HG02840 (cell line): ENCODE data around the gene MEPE.
A peak's percentile ranks its signal among the peaks of the same experiment; 100 is the strongest.

Source experiments
- ATAC-seq: cut with Tn5 transposase; IDR thresholded peaks from one replicate; pipeline ENCODE4 v1.9.1; 2021; ENCODE audit warnings: mild to moderate bottlenecking, moderate library complexity, moderate number of reproducible peaks; ENCODE audit not compliant: unreplicated experiment, low FRiP score

MEPE gene

GRCh38 chr4:87840149-87840548 lies 7.4 kb downstream of the MEPE start:
- no peak for ATAC-seq

DNA sequence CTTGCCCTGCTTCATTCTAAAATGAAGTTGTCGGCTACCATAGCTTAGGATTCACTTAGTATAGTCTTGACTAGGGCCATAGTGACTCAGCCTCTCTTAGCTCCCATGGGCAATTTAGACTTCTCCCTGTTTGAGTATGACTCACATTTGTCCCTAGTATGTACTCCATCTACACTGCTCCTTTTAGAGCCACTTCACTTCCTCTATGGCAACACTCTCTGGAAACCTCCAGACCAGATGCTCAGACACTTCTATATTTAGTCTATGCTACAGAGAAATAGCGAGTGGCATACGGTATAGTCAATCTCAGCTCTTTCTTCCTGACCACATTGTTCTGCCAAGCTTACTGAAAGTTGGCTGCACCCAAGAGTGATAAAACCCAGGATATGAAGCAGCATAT lies 11.2 kb downstream of the MEPE start:
- no peak for ATAC-seq

DNA sequence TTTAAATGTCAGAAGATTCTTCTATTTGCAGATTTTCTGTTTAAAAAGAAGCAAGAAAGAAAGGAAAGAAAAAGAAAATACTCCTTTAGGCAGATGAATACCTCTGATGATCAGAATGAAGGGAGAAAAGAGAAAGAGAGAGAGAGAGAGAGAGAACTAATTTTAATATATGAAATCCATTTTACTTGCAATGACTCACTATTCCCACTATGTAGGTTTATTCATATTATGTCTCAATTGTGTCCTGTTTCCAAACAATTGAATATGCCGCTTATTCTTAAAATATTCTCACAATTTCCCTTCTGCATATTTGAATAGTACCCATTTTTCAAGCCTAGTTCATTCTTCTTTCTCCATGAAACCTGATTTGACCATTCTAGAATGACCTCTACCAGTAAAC lies 11.7 kb downstream of the MEPE start:
- ATAC-seq = no peak

DNA sequence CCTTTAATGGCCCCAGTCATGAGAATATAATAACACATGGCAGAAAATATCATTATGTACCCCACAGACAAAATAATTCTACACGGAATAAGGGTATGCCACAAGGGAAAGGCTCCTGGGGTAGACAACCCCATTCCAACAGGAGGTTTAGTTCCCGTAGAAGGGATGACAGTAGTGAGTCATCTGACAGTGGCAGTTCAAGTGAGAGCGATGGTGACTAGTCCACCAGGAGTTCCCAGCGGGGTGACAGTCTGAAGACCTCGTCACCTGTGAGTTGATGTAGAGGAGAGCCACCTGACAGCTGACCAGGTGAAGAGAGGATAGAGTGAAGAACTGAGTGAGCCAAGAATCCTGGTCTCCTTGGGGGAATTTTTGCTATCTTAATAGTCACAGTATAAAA lies 13.5 kb downstream of the MEPE start:
- no peak for ATAC-seq

DNA sequence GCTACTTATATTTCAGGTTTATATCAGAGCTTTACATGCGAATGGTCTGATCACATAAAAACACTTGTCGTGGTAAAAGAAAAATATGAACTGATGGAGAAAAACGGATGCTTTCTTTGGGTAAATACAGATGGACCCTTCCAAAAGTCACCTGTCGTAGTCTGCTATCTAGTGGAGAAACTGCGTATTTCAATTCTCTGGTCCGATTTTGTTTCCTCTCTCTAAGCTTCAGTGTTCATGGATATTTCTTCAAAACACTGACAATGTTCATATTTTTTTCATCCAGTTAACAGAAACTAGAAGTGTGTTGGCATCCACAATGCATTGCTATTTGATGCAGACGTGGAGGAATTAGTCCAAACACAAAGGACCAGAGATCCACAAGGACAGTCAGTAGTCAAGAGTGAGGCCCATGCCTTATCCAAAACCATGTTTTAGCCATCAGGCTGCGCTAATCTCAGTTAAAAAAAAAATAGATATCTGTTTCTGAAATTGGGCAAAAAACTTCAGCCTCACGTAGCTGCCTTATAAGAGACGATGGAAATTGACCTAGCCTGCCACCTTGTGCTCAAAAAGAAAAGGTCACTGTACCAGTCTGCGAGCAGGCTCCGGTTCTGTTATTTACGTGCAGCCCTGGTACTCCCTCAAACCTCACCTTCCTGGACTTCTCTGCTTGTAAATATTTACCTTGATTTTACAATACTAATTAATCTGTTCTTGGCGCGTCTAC lies 16.0 kb downstream of the MEPE start:
- peak; percentile 87 for ATAC-seq

DNA sequence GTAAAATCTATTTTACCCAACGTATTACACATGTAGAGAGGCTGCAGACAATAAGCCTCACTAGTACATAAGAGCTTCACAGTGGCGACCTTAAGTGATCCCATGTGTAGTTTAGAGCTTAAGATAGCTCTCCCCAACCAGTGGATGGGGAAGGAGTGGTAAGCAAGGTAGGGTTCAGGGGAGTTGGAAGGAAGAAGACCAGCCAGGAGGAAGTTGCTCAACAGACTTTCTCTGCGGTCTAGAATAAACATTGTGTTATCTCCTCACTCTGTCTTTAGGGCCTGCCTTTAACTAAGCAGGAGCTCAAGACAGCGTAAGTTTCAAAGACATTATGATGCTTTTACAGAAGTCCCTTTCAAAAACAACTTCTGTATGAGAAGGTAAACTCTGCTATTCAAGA lies 16.8 kb downstream of the MEPE start:
- no peak for ATAC-seq

DNA sequence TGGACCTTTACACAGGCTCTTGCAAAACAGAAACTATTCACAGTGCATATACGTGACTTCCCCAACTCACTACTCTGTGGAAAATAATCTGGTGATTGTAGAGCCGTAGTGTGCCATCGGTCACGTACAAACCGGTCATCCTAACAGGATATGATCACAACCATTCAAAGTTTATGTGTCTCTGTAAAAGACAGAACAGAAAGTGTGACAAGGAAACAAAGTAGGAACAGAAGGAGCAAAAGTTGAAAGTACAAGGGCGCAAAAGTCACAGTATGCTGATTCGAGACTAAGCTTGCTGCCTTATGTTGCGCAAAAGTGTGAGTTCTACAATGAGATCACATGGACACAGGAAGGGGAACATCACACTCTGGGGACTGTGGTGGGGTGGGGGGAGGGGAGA lies 18.6 kb downstream of the MEPE start:
- ATAC-seq = no peak

DNA sequence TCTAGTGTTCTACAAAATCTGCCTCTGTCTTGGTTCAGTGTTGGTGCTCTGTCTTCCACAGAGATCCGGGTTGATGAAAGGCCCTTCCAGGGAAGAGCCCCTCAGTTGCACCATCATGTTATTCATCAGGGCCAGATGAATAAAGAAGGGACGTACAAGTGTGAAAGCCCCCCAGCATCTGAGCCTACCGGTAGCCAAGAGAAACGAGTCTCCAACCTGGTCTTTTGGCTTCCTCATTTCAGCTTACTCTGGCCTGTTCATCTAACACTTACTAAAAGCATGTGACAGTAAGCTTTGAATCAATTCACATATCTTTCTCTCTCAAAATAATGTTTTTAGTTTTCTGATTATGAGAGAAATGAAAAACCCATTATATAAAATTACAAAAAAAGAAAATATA lies 19.2 kb downstream of the MEPE start:
- no peak for ATAC-seq

- no peak for ATAC-seq
These were observed 20.3 kb downstream of the MEPE start for GRCh38 chr4:87853108-87853507.

- no peak for ATAC-seq
These were observed 21.1 kb downstream of the MEPE start for GRCh38 chr4:87853891-87854290.

GRCh38 chr4:87855559-87855958 lies 22.8 kb downstream of the MEPE start:
- no peak for ATAC-seq

GRCh38 chr4:87856816-87857215 lies 24.0 kb downstream of the MEPE start:
- no peak for ATAC-seq

- no peak for ATAC-seq
These were observed 25.0 kb downstream of the MEPE start for GRCh38 chr4:87857789-87858188.

DNA sequence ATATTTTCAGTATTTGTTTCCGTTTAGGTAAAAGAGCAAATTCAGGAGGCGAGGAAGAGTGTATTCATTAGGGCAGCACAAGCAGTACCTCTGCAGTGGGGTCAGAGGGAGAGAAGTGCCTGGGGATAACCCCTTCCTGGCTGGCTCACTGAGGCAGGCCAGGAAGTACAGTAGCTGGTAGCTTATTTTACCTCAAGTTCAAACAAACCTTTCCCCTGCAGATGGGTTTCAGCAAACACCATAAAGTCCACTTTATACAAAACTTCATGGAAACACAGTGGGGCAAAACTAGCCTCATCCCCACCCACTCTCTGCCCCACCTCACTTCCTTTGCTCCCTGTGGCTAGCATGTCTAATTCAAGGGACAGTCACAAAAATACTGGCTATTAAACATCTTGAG lies 29.5 kb downstream of the MEPE start:
- ATAC-seq = no peak

- ATAC-seq = no peak
These were observed 30.7 kb downstream of the MEPE start for GRCh38 chr4:87863486-87863885.

DNA sequence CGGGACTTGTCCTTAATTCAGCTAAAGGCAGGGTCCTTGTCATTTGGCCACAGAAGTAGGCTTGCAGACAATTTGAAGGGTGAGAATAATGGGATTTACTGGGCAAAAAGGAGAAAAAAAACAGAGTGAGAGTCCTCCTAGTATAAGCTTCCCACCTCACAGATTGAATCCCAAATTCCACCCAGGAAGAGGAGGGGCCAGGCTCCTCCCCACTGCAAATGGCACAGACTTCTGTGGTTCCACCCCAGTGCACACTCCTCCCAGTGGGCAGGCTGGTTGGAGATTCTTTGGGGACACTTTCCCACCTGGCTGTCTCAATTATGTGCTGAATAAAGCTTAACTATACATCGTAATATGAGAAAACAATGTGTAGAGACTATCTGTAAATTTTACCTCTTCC lies 31.6 kb downstream of the MEPE start:
- ATAC-seq = no peak

DNA sequence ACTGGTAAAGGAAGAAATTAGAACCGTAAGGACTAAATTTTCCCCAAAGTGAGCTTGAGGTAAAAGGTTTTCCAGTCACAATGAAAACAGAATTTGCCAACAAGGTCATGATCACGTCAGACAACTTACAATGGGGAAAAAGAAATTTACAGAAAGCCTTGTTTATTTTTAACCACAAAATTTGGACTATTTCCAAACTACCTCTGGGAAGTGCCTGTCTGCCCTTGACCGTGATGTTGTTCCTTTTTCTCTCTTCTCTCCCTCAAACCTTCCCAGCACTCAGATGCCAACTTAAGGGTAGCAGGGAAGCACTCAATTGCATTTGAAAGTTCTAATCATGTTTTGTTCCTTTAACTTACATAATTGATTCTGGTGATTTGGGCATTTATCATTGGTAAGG lies 32.5 kb downstream of the MEPE start:
- ATAC-seq = no peak

- no peak for ATAC-seq
These were observed 33.3 kb downstream of the MEPE start for GRCh38 chr4:87865960-87866598.

GRCh38 chr4:87868522-87868921 lies 35.8 kb downstream of the MEPE start:
- no peak for ATAC-seq

DNA sequence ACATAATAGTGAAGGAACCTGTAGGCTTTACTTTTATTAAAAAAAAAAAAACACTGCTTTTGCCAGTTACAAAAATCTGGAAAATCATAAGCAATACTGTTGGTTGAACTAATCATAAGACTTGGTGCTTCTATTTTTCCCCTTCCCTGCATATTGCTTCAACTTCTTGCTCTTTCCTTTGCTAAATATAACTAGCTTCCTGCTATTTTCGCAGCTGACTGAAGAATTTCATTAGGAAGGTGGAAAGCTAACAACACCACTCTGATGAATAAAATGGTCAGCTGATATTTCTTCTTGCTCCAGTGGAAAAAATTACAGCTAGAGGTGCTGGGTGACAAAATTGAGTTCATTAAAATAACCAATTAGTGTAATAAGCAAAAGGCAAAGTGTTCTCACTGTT lies 39.3 kb downstream of the MEPE start:
- ATAC-seq = no peak

DNA sequence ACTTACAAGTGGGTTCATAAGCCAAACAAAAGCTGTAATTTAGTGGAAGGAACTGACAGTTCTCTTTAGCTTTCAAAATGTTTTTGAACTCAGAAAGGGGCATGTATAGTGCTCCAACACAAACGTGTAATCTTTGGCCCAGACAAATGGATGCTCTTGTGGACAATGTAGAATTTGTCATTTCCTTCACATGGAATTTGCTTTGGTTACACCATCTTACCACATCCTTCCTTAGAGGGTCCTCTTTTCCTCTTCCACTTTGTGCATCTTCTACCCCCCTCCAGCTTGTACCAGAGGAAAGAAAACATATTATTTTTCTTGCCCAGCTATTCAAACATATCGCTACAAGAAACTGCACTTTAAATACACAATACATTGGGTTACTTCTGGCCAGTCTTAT lies 42.4 kb downstream of the MEPE start:
- ATAC-seq = no peak

DNA sequence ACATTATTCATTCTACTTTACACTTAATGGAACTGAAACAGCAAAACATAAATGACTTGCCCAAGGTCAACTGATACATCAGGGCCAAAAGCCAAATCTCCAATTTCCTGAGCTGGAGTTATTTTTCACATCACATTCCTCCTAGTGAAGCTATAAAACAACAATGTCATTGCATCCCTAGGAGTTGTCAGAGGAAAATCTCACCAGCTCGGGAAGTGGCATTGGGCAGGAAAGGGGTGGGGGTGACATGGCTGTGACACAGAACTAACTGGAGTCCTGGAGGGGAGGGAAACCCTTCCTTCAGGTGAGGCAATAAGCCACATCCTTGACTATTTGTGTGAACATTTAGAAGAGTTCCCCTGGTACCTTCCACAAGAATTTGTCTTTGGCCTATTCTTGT lies 47.3 kb downstream of the MEPE start:
- no peak for ATAC-seq
